HepG2 (cell line): ENCODE results near the gene RGL3. TPM values are rescaled to one million over a fixed set of nuclear protein-coding genes. Genes with fewer than 3 reads are reported as not detected.
A peak's percentile ranks its signal among the peaks of the same experiment; 100 is the strongest.

Experiments
- AHR ChIP-seq: IDR thresholded peaks from 2 replicates; pipeline ENCODE4 v1.6.1; 2018; ENCODE audit warnings: missing genetic modification reagents, missing compliant biosample characterization
- ARNT ChIP-seq: fragments of 450-650 bp; IDR thresholded peaks from 2 replicates; pipeline ENCODE4 v1.6.1; 2017
- CBX1 ChIP-seq: IDR thresholded peaks from one replicate; pipeline ENCODE4 v1.6.1; 2016; ENCODE audit warnings: antibody characterized with exemption, low read depth
- EHMT2 ChIP-seq: fragments of 200-600 bp; sonication (generic); IDR thresholded peaks from 2 replicates; pipeline ENCODE4 v1.7.0; 2017; ENCODE audit warnings: antibody characterized with exemption, low read depth, low read length, borderline replicate concordance
- GABPA ChIP-seq, 2 experiments: IDR thresholded peaks; 2 replicates each; pipeline ENCODE4 v1.6.1; 2011 to 2016; ENCODE audit warnings: low read depth in 2 of 2, low read length in 1 of 2, missing biosample characterization in 1 of 2, missing genetic modification characterization in 1 of 2
- GZF1 ChIP-seq: sonication (generic); formaldehyde crosslinking; IDR thresholded peaks from 2 replicates; pipeline ENCODE4 v1.5.1; 2020; ENCODE audit warnings: mild to moderate bottlenecking, missing genetic modification reagents
- HIVEP1 ChIP-seq: sonication (generic); formaldehyde crosslinking; IDR thresholded peaks from 2 replicates; pipeline ENCODE4 v1.4.0; 2020; ENCODE audit warnings: mild to moderate bottlenecking, missing genetic modification reagents
- KAT7 ChIP-seq: IDR thresholded peaks from 2 replicates; pipeline ENCODE4 v1.6.1; 2018; ENCODE audit warnings: borderline replicate concordance, missing compliant biosample characterization
- KLF15 ChIP-seq: sonication (generic); formaldehyde crosslinking; IDR thresholded peaks from 2 replicates; pipeline ENCODE4 v1.8.1; 2023; ENCODE audit warnings: borderline replicate concordance, mild to moderate bottlenecking, inconsistent platforms, missing genetic modification reagents, mixed read lengths
- NONO ChIP-seq, 2 experiments: fragments of 450-650 bp in 1 of 2; sonication (generic) in 1 of 2; formaldehyde crosslinking in 1 of 2; IDR thresholded peaks in 1 of 2; conservative IDR thresholded peaks in 1 of 2; 2 replicates each; pipeline versions ENCODE4 v1.6.1 to v1.8.0; 2017 to 2022; ENCODE audit warnings: mild to moderate bottlenecking in 1 of 2, missing genetic modification reagents in 1 of 2, moderate library complexity in 1 of 2
- PHF21A ChIP-seq: sonication (generic); formaldehyde crosslinking; IDR thresholded peaks from 2 replicates; pipeline ENCODE4 v1.5.0; 2020; ENCODE audit warnings: mild to moderate bottlenecking, missing genetic modification reagents
- RARA ChIP-seq: IDR thresholded peaks from 2 replicates; pipeline ENCODE4 v1.6.1; 2016; ENCODE audit warnings: missing genetic modification reagents, missing compliant biosample characterization
- RNF219 ChIP-seq: sonication (generic); formaldehyde crosslinking; IDR thresholded peaks from 2 replicates; pipeline ENCODE4 v1.5.0; 2020; ENCODE audit warnings: mild to moderate bottlenecking, missing genetic modification reagents
- SETDB1 ChIP-seq: sonication (generic); formaldehyde crosslinking; IDR thresholded peaks from 2 replicates; pipeline ENCODE4 v1.5.1; 2020; ENCODE audit warnings: missing genetic modification reagents, mild to moderate bottlenecking, borderline replicate concordance
- SRSF1 ChIP-seq: fragments of 200-400 bp; formaldehyde crosslinking; optimal IDR thresholded peaks from 2 replicates; pipeline ENCODE3; 2017; ENCODE audit warnings: mild to moderate bottlenecking, low read depth, low read length, moderate library complexity
- SSRP1 ChIP-seq: IDR thresholded peaks from 2 replicates; pipeline ENCODE4 v1.6.1; 2016; ENCODE audit warnings: control low read depth
- TSC22D2 ChIP-seq: sonication (generic); formaldehyde crosslinking; IDR thresholded peaks from 2 replicates; pipeline ENCODE4 v1.5.1; 2020; ENCODE audit warnings: missing genetic modification reagents, mild to moderate bottlenecking, borderline replicate concordance
- ZBTB1 ChIP-seq: sonication (generic); formaldehyde crosslinking; IDR thresholded peaks from 2 replicates; pipeline ENCODE4 v1.4.0; 2020; ENCODE audit warnings: missing genetic modification reagents, borderline replicate concordance
- ZBTB33 ChIP-seq: sonication (generic); formaldehyde crosslinking; IDR thresholded peaks from 2 replicates; pipeline ENCODE4 v1.4.0; 2020; ENCODE audit warnings: missing genetic modification reagents
- ZBTB39 ChIP-seq: sonication (generic); formaldehyde crosslinking; IDR thresholded peaks from 2 replicates; pipeline ENCODE4 v1.5.0; 2020; ENCODE audit warnings: missing genetic modification reagents
- ZC3H4 ChIP-seq: sonication (generic); formaldehyde crosslinking; IDR thresholded peaks from 2 replicates; pipeline ENCODE4 v1.4.0; 2020; ENCODE audit warnings: missing genetic modification reagents, borderline replicate concordance
- ZFYVE20 ChIP-seq: sonication (generic); formaldehyde crosslinking; IDR thresholded peaks from 2 replicates; pipeline ENCODE4 v1.8.0; 2023; ENCODE audit warnings: low read depth, mild to moderate bottlenecking, moderate library complexity, missing genetic modification reagents, borderline replicate concordance
- ZNF317 ChIP-seq: sonication (generic); formaldehyde crosslinking; IDR thresholded peaks from 2 replicates; pipeline ENCODE4 v1.5.0; 2020; ENCODE audit warnings: mild to moderate bottlenecking, missing genetic modification reagents
- ZNF660 ChIP-seq: sonication (generic); formaldehyde crosslinking; IDR thresholded peaks from 2 replicates; pipeline ENCODE4 v1.5.1; 2020; ENCODE audit warnings: mild to moderate bottlenecking, low read depth, missing genetic modification reagents, borderline replicate concordance
- polyA plus RNA-seq, 8 experiments: library from polyadenylated mRNA; depleted of rRNA in 3 of 8; stranded (reverse) in 7 of 8; unstranded in 1 of 8; fragments of >200 nt; fragmentation: Illumina TruSeq in 4 of 8; extraction: Trizol in 4 of 8; gene quantifications; 2 replicates each; pipeline versions ENCODE4 v1.2.1 to v1.2.3, GENCODE V29; 2011 to 2016; ENCODE audit warnings: low read depth in 4 of 8, missing spikeins in 1 of 8, mixed read lengths in 1 of 8; ENCODE audit not compliant: insufficient read depth in 1 of 8
- total RNA-seq, 5 experiments: library from RNA; depleted of rRNA; stranded (reverse); fragments of >200 nt; fragmentation: Illumina TruSeq; extraction: Trizol; gene quantifications; 2 replicates each; pipeline ENCODE4 v1.2.3, GENCODE V29; 2016; ENCODE audit warnings: low read depth in 1 of 5

The RGL3 gene
- total and polyA plus RNA-seq, 2 of the 13 experiments (the other 11 are each of a cell fraction or from before 2014, with no cell fraction given), result 4.2 to 7.6 TPM

- TF ChIP-seq ZNF660 (CRISPR knock-in tag) (no peak), SSRP1 (CRISPR knock-in tag) (no peak), ZNF317 (CRISPR knock-in tag) (no peak), ZFYVE20 (CRISPR knock-in tag) (no peak), ZBTB39 (CRISPR knock-in tag) (no peak), ZBTB1 (CRISPR knock-in tag) (no peak), ZC3H4 (CRISPR knock-in tag) (no peak), GABPA (IDR thresholded peaks at IDR 0.05; ENCODE audit: low read depth, low read length) (peak; percentile 93), GABPA (CRISPR knock-in tag; IDR thresholded peaks at IDR 0.05; ENCODE audit: low read depth) (peak; percentile 99), NONO (IDR thresholded peaks at IDR 0.05) (no peak), NONO (CRISPR knock-in tag; conservative IDR thresholded peaks at IDR 0.05) (peak; percentile 91), RNF219 (CRISPR knock-in tag) (no peak), AHR (CRISPR knock-in tag) (no peak), KAT7 (0 out of 2 replicates have a peak, but pooled peaks have one; percentile 28), HIVEP1 (CRISPR knock-in tag) (no peak), ZBTB33 (no peak), EHMT2 (no peak), SRSF1 (peak; percentile 33), TSC22D2 (CRISPR knock-in tag) (no peak), GZF1 (CRISPR knock-in tag) (peak; percentile 67; the same call in 1 of the 2 replicates), RARA (CRISPR knock-in tag) (no peak), ARNT (no peak), PHF21A (CRISPR knock-in tag) (peak; percentile 76), KLF15 (CRISPR knock-in tag) (no peak), CBX1 (no peak), SETDB1 (no peak)
These were observed 16.1 kb upstream of the RGL3 start, which contains the start of the genes ODAD3 and PRKCSH (continued) for GRCh38 chr19:11435057-11435832.
